ENCODE measurements around the gene DUSP7.

Gene DUSP7

GRCh38 chr3:52028572-52028971 lies 27.8 kb downstream of the DUSP7 start:
- no peak for DNase-seq (ENCODE audit: low read depth)

DNA sequence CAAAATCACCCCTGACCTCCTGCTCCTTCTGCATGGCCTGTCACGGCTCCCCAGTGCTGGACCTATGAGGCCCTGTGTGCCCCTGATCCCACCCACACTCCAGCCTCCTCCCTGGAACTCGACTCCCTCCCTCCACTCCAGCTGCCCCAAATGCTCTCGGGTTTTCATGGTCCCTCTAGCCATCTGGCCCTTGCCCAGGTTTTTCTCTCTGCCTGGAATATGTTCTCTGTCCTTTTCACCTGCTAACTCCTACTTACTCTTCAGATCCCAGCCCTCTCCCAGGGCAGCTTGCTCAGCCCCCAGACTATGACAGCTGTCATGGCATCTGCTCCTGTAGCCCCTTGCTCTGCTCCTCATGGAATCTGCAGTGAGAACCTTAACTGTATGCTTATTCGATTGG lies 30.3 kb downstream of the DUSP7 start:
- no peak for DNase-seq (ENCODE audit: low read depth)

DNA sequence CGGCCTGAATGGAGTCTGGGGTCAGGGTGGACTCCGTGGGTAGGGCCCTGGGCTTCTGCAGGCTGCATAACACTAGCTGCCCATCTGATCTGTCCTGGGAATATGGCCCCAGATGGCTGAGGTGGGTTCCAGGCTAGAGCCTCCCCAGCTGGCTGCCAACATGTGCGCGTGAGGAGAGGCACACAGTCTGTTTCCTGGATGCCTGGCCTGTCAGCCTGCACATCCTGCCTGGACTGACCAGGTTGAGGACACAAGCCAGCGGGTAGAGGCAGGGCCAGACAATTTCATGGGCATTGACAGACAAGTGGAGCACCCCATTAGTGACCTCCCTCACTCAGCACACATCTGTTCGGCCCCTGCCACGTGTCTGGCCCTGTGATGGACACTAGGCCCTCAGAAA lies 30.9 kb downstream of the DUSP7 start:
- DNase-seq (ENCODE audit: low read depth) = no peak

DNA sequence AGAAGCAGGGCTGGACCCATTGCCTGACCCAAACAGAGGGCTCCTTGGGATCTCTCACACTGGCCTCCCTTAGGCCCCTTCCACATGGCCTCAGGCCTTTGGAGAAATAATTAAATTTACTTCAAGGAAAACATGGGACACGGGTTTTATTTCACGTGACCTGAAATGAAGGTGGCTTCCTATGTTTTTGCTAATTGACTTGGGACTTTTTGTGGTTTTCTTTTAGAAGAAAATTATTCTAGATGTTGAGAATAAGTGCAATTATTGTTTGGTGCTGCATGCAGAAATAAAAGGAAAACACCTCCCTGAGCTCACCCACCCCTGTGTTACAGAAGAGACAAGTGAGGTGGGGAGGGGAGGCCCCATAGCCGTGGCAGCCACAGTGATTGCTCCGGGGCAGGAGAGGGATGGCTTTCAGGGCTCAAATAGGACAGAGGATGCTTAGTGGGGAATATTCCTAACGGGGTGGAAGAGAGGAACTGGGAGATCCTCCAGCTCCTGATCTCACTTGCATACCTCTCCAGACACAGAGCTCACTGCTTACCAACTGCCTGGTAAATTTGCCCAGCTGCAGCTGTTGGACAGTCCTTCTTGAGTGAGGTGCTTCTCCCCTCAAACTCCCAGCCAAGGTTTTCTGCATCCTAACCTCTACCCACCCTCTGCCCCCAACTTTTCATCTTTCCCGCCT lies 31.5 kb downstream of the DUSP7 start:
- no peak for DNase-seq (ENCODE audit: low read depth)

DNA sequence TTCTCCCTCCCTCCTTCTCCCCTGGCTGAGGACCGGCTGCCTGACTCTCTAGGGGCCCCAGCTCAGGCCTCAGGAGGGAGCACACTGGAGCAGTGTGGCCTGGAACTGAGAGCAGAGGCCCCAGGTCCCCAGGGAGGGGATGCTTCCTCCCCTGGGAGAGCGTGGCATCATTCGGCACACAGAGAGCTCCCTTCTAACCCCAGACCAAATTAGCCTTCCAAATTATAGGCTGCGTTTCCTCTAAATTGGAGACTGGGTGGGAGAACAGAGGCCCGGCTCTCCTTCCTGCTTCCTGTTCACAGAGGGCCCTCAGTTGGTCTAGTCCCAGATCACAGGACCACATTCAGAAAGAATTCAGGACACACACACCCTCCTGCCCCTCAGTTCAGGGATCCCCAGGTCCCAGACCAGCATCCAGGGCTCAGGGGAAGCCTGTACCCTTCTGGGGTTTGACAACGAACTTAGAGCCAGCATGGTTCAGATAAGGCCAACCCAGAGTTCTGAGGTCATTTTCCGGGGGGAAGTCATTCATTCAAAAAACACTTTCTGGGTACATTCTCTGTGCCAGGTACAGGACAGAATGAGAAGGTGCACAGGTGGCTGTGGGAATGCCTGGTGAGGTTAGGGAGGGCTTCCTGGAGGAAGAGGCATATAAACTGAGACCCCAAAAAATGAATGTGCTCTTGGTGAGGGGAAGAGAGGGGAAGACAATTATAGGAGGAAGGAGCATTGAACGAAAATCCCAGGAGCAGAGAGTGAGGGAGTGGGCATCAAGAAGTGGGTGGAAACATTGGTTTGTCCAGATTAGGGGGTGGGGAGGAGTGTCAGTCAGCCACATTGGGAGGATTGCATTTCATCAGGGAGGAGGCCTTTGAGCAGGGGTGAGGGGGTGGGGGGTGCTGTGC lies 32.3 kb downstream of the DUSP7 start:
- no peak for DNase-seq (ENCODE audit: low read depth)

DNA sequence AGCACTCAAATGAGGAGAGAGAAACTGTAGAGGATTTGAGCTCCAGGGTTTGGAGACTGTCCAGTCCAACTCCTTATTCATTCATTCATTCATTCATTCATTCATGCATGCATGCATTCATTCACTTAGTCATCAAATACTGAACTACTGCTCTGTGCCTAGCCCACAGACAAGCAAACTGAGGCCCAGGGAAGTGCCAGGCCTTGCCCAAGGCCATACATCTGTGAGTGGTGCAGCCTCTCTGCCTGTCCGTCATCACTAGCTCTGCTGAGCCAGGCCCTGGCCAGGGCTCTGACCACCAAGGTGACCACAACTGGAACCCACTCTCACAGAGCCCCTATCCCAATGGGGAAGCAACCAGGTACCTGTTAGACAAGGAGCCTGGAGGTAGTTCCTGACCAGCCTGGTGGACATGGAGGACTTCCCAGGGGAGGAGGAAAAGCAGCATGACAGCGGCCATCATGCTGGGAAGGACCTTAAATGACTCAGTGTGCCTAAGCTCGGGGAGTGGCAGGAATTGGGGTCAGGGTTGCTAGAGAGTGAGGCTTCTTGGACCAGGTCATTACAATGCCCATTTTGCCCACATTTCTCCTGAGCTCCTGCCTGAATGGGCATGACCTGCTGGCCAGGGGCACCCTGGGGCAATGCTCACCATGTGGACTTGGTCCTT lies 33.1 kb downstream of the DUSP7 start:
- no peak for DNase-seq (ENCODE audit: low read depth)

GRCh38 chr3:52022323-52023100 lies 33.9 kb downstream of the DUSP7 start:
- no peak for DNase-seq (ENCODE audit: low read depth)

DNA sequence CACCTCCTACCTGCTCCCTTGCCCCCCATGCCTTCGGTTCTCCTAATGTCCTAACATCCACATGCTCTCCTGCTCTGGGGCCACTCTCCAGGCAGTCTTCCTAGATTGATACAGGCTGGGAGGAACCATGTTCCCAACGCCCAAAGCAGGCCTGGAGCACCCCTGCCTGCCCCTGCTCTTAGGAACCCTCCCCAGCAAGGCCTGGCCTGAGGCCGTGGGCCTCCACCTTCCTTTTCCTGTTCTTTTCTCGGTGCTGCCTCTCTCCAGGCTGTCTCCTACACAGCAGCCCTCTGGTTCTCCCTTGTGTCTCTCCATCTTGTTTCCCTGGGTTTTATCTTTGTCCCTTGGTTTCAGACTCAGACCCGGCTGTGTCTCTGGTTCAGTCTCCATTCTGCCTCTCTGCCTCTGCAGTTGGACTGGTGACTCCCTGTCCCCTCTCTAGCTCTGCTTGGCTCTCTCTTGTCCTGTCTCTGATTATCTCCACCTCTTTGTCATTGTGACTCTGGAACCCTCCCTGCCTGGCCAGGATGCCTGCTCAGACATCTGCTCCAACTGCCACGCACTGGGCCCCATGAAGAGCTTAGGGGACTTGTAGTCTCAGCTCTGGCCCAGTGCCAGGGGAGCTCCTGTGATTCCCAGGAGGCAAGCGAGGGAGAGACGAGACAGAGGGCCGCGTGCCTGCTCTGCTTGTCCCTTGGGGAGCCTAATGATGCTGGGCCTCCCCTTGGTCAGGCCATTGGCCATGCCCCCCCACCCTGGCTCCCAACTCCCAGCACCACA lies 34.7 kb downstream of the DUSP7 start:
- DNase-seq (ENCODE audit: low read depth) = no peak

- DNase-seq (ENCODE audit: low read depth) = no peak
Observed at GRCh38 chr3:52020796-52021195, 35.6 kb downstream of the DUSP7 start.

DNA sequence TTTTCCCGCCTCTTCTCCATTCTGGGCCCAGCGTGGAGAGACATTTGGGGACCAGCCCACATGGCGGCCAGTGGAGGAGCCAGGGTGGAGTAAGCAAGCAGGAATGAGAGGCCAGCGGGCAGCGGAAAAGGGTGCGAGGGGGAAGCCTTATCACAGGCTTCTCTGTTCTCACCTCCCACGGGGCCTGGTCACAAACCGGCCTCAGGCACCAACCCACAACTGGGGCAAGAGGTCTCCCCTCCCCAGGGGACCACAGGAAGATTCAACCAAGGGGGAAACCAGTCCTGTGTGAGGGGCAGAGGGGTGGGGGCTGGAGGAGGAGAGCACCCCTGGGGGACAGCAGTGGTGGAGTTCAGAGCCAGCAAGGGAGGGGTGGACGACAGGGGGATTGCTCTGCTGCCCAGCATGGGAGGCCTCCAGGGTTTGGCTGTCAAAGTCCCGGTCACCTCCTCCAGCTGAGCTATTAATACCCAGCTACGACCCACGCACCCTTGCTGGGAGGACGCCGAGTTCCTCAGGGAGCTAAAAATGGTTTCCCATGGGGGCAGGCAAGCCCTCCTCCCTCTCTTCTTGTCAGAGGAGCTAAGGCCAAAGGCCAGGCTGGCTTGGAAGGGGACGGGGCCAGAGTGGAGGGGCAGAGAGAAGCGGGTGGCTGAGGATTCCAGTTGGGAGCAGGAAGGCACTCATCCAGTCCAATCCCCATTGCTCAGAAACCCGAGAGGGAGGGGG lies 36.9 kb downstream of the DUSP7 start:
- no peak for DNase-seq (ENCODE audit: low read depth)

DNA sequence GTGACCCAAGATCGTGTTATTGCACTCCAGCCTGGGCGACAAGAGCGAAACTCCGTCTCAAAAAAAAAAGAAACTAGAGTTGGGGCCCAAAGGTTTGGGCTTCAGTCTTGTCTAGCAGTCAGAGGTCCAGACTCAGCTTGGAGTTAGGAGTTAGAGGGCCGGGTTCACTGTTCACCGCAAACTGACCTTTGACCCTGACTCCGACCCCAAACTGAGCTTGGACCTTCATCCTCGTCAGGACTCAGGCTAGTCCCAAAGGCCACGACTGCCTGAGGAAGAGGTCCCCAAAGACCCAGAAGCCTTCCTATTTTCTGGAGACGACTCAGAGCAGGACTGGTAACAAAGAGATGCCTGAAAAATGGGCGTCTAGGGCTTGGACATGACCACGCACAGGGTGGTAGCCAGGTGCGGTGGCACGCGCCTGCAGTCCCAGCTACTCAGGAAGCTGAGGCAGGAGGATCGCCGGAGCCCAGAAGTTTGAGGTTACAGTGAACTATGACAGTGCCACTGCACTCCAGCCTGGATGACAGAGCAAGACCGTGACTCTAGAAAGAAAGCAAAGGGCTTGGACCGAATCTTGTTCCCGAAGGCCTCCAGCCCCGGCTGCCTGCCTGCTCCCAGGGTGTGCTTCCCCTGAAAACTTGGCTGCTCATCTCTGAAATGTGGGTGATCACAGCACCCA lies 37.9 kb downstream of the DUSP7 start:
- no peak for DNase-seq (ENCODE audit: low read depth)

GRCh38 chr3:52017586-52017985 lies 38.8 kb downstream of the DUSP7 start:
- no peak for DNase-seq (ENCODE audit: low read depth)

DNA sequence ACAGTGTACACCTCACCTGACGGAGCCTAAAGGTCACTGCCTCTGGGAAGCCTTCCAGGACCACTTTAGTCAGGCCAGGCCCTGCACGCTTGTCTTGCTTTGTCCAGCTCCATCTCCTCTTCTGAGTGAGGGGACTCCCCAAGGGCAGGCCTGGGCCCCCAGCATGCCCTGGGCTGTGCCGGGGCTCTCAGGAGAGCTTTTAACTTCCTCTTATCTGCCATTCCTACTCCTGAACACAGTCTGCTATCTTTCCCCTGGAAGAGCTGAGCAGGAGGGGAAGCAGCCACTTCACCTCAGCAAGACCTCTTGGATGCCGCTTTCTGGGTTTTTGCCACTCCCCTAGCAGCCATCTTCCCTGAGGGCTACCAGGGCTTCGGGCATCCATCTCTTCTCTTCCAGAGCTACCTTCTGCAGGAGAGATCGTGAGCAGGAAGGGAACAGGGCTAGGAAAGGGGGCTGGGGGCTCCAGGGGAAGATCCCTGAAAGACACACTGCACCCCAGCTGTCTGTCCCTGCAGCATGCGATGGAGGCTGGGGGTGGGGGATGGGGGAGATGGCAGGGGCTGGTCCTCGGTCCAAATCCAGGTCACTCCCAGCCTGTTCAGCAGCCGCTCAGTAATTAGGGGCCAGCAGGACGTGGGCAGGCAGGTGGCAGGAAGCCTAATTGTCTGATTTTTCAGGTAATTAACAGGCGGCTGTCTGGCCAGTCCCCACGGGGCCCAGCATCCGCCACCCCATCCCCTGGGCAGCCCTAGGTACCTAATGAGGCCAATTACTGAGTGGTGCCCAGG lies 40.7 kb downstream of the DUSP7 start:
- no peak for DNase-seq (ENCODE audit: low read depth)

GRCh38 chr3:52014613-52015012 lies 41.8 kb downstream of the DUSP7 start:
- DNase-seq (ENCODE audit: low read depth) = no peak

DNA sequence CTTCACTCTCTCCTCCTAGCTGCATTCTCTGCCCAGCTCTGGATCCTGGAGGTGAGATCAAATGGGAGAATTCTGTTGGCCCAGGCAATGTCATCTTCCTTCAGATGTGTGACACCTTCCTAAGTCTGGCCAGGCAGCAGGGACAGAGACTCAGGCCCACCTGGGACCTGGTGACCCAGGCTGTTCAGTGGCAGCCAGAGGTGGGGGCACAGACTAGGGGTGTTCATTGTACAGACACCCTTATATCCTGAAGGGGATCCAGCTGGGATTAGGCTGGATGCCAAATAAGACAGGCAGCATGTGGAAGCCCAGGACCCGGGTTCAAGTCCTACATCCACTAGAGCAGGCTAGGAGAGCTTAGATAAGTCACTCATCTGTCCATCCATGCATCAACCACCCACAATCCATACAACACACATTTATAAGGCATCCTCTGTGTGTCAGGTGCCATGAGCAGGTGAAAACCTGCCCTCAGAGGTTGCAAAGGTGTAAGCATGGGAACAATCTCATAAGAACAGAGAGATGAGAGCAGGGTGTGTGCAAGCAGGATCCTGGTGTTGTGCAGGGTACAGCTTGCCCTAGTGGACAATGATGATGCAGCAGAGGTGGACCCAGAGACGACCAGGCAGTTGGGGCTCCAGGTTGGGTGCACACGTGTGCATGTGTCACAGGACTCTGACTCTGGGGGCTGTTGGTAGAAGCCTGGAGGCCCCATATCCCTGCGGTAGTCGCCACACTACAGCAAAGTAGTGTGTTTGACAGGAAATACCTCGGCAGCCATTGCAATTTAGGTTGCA lies 42.4 kb downstream of the DUSP7 start:
- no peak for DNase-seq (ENCODE audit: low read depth)

DNA sequence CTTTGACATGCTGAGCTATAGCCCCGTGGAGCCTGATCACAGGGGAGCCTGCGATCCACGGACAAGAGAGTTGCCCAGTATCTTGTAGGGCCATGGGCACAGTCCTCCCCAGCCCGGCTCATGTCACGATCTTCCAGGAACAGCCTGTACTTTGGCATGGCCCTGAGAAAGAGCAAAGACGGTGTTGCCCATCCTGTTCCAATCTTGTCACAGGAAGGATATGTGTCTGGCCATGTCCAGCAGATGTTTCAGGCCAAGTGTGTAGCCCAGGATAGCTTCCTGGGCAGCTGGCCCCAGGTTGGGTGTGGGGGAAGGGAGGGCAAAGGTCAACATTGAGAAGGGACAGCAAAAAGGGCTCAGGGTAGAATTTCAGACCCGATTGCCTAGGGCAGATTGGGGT lies 43.7 kb downstream of the DUSP7 start:
- no peak for DNase-seq (ENCODE audit: low read depth)

DNA sequence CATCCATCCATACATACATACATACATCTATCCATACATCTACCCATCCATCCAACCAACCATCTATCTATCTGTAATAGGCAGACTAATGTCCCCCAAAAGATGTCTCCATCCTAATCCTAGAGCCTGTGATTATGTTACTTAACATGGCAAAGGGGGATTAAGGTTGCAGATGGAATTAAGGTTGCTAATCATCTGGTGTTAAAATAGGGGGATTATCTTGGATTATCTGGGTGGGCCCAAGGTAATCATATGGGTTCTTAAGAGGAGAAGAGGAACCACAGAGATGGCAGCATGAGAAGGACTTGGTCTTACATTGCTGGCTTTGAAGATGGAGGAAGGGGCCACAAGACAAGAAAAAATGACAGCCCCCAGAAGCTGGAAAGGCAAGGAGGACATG lies 45.9 kb downstream of the DUSP7 start:
- no peak for DNase-seq (ENCODE audit: low read depth)

DNA sequence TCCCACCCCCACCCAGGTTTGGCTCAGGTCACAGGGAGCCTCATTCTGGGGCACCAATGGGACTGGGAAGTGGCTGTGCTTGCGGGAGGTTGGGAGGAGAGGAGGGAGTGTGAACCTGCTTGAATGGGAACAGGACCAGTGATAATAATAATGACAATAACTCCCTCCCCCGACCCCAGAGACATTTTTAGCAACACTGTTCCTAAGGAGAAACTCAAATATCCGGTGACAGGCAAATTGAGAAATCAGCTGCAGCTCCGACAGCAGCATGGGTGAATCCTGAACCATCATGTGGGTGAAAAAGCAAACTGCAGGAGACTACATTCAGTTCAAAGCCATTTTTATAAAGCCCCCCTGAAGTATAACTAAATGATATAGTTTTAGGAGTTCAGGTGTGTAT lies 49.1 kb downstream of the DUSP7 start:
- DNase-seq (ENCODE audit: low read depth) = no peak

DNA sequence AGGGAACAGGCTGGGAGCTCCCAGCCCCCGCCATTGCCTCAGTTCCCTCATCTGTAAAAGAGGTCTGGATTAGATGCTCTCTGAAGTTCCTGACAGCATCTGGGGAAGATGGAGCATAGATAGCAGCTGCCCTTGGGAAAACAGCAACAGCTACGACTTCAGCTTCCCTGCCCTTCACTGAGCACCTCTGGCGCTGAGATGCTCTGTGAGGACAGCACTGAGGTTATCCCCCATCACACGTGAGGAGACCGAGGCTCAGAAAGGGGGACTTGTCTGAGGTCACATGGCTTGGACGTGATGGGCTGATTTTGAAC lies 49.6 kb downstream of the DUSP7 start:
- DNase-seq (ENCODE audit: low read depth) = no peak
